HepG2 (cell line): ENCODE data around the gene PTPN22. TPM values are rescaled to one million over a fixed set of nuclear protein-coding genes. Genes with fewer than 3 reads are reported as not detected.

ENCODE experiments used
- FOSL1 ChIP-seq: sonication (generic); formaldehyde crosslinking; IDR thresholded peaks from 2 replicates; pipeline ENCODE4 v1.9.0; 2021; ENCODE audit warnings: missing genetic modification reagents, borderline replicate concordance
- MLX ChIP-seq: IDR thresholded peaks from 2 replicates; pipeline ENCODE4 v1.6.1; 2016
- PRDM15 ChIP-seq: sonication (generic); formaldehyde crosslinking; IDR thresholded peaks from 2 replicates; pipeline ENCODE4 v1.4.0; 2020; ENCODE audit warnings: missing genetic modification reagents
- SOX5 ChIP-seq: IDR thresholded peaks from 2 replicates; pipeline ENCODE4 v1.6.1; 2016; ENCODE audit warnings: borderline replicate concordance
- ZFP36L1 ChIP-seq: sonication (generic); formaldehyde crosslinking; IDR thresholded peaks from 2 replicates; pipeline ENCODE4 v1.8.0; 2022; ENCODE audit warnings: mild to moderate bottlenecking, missing genetic modification reagents, moderate library complexity
- ZNF20 ChIP-seq: sonication (generic); formaldehyde crosslinking; IDR thresholded peaks from 2 replicates; pipeline ENCODE4 v1.4.0; 2020; ENCODE audit warnings: mild to moderate bottlenecking, moderate library complexity, missing genetic modification reagents
- ZNF207 ChIP-seq: fragments of 450-650 bp; IDR thresholded peaks from 2 replicates; pipeline ENCODE4 v1.6.1; 2016; ENCODE audit warnings: antibody characterized with exemption, borderline replicate concordance
- ZNF331 ChIP-seq: sonication (generic); formaldehyde crosslinking; IDR thresholded peaks from 2 replicates; pipeline ENCODE4 v1.4.0; 2020; ENCODE audit warnings: missing genetic modification reagents
- ZNF333 ChIP-seq: sonication (generic); formaldehyde crosslinking; IDR thresholded peaks from 2 replicates; pipeline ENCODE4 v1.4.0; 2020; ENCODE audit warnings: mild to moderate bottlenecking, missing genetic modification reagents, borderline replicate concordance
- ZNF460 ChIP-seq: sonication (generic); formaldehyde crosslinking; IDR thresholded peaks from 2 replicates; pipeline ENCODE4 v1.5.1; 2020; ENCODE audit warnings: missing genetic modification reagents, mild to moderate bottlenecking, borderline replicate concordance
- ZNF563 ChIP-seq: sonication (generic); formaldehyde crosslinking; IDR thresholded peaks from 2 replicates; pipeline ENCODE4 v1.8.0; 2022; ENCODE audit warnings: mild to moderate bottlenecking, moderate library complexity, missing genetic modification reagents
- ZNF605 ChIP-seq: sonication (generic); formaldehyde crosslinking; IDR thresholded peaks from 2 replicates; pipeline ENCODE4 v1.8.0; 2022; ENCODE audit warnings: mild to moderate bottlenecking, missing genetic modification reagents
- ZNF747 ChIP-seq: sonication (generic); formaldehyde crosslinking; IDR thresholded peaks from 2 replicates; pipeline ENCODE4 v1.8.1; 2023; ENCODE audit warnings: missing genetic modification reagents, mild to moderate bottlenecking, borderline replicate concordance
- ZSCAN5A ChIP-seq: sonication (generic); formaldehyde crosslinking; IDR thresholded peaks from 2 replicates; pipeline ENCODE4 v1.8.0; 2022; ENCODE audit warnings: mild to moderate bottlenecking, missing genetic modification reagents, borderline replicate concordance
- polyA plus RNA-seq, 8 experiments: library from polyadenylated mRNA; depleted of rRNA in 3 of 8; stranded (reverse) in 7 of 8; unstranded in 1 of 8; fragments of >200 nt; fragmentation: Illumina TruSeq in 4 of 8; extraction: Trizol in 4 of 8; gene quantifications; 2 replicates each; pipeline versions ENCODE4 v1.2.1 to v1.2.3, GENCODE V29; 2011 to 2016; ENCODE audit warnings: low read depth in 4 of 8, missing spikeins in 1 of 8, mixed read lengths in 1 of 8; ENCODE audit not compliant: insufficient read depth in 1 of 8
- total RNA-seq, 5 experiments: library from RNA; depleted of rRNA; stranded (reverse); fragments of >200 nt; fragmentation: Illumina TruSeq; extraction: Trizol; gene quantifications; 2 replicates each; pipeline ENCODE4 v1.2.3, GENCODE V29; 2016; ENCODE audit warnings: low read depth in 1 of 5
- TF ChIP-seq, protein P1 (sequence below): sonication (generic); formaldehyde crosslinking; IDR thresholded peaks from 2 replicates; pipeline ENCODE4 v1.4.0; 2020; ENCODE audit warnings: missing genetic modification reagents, borderline replicate concordance
- TF ChIP-seq, protein P2 (sequence below): sonication (generic); formaldehyde crosslinking; IDR thresholded peaks from 2 replicates; pipeline ENCODE4 v1.4.0; 2020; ENCODE audit warnings: mild to moderate bottlenecking, missing genetic modification reagents, borderline replicate concordance

Gene PTPN22
- total and polyA plus RNA-seq, 2 of the 13 experiments (the other 11 are each of a cell fraction or from before 2014, with no cell fraction given), result not detected

GRCh38 chr1:113904674-113905434 lies 33.3 kb upstream of the PTPN22 start, which contains the start of the genes AP4B1 and DCLRE1B (continued):
- TF ChIP-seq PRDM15 (CRISPR knock-in tag) (no peak), FOSL1 (CRISPR knock-in tag) (no peak), MLX (peak; percentile 13; the same call in 1 of the 2 replicates), ZNF460 (CRISPR knock-in tag) (no peak; the same call in 1 of the 2 replicates), ZFP36L1 (CRISPR knock-in tag) (0 out of 2 replicates have a peak, but pooled peaks have one; percentile 85), ZNF605 (CRISPR knock-in tag) (peak; percentile 64; the same call in 1 of the 2 replicates), SOX5 (peak; percentile 66; the same call in 1 of the 2 replicates), ZNF331 (peak; percentile 90), ZSCAN5A (CRISPR knock-in tag) (peak; percentile 89; the same call in 1 of the 2 replicates), ZNF207 (no peak), ZNF333 (CRISPR knock-in tag) (no peak; the same call in 1 of the 2 replicates), ZNF747 (CRISPR knock-in tag) (peak; percentile 66; the same call in 1 of the 2 replicates), ZNF563 (CRISPR knock-in tag) (peak; percentile 48; the same call in 1 of the 2 replicates), ZNF20 (CRISPR knock-in tag) (no peak)
- TF ChIP-seq, protein P1, sequence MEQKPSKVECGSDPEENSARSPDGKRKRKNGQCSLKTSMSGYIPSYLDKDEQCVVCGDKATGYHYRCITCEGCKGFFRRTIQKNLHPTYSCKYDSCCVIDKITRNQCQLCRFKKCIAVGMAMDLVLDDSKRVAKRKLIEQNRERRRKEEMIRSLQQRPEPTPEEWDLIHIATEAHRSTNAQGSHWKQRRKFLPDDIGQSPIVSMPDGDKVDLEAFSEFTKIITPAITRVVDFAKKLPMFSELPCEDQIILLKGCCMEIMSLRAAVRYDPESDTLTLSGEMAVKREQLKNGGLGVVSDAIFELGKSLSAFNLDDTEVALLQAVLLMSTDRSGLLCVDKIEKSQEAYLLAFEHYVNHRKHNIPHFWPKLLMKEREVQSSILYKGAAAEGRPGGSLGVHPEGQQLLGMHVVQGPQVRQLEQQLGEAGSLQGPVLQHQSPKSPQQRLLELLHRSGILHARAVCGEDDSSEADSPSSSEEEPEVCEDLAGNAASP, result peak; percentile 80
- TF ChIP-seq, protein P2, sequence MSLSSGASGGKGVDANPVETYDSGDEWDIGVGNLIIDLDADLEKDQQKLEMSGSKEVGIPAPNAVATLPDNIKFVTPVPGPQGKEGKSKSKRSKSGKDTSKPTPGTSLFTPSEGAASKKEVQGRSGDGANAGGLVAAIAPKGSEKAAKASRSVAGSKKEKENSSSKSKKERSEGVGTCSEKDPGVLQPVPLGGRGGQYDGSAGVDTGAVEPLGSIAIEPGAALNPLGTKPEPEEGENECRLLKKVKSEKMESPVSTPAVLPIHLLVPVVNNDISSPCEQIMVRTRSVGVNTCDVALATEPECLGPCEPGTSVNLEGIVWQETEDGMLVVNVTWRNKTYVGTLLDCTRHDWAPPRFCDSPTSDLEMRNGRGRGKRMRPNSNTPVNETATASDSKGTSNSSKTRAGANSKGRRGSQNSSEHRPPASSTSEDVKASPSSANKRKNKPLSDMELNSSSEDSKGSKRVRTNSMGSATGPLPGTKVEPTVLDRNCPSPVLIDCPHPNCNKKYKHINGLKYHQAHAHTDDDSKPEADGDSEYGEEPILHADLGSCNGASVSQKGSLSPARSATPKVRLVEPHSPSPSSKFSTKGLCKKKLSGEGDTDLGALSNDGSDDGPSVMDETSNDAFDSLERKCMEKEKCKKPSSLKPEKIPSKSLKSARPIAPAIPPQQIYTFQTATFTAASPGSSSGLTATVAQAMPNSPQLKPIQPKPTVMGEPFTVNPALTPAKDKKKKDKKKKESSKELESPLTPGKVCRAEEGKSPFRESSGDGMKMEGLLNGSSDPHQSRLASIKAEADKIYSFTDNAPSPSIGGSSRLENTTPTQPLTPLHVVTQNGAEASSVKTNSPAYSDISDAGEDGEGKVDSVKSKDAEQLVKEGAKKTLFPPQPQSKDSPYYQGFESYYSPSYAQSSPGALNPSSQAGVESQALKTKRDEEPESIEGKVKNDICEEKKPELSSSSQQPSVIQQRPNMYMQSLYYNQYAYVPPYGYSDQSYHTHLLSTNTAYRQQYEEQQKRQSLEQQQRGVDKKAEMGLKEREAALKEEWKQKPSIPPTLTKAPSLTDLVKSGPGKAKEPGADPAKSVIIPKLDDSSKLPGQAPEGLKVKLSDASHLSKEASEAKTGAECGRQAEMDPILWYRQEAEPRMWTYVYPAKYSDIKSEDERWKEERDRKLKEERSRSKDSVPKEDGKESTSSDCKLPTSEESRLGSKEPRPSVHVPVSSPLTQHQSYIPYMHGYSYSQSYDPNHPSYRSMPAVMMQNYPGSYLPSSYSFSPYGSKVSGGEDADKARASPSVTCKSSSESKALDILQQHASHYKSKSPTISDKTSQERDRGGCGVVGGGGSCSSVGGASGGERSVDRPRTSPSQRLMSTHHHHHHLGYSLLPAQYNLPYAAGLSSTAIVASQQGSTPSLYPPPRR (CRISPR knock-in tag), result no peak; the same call in 1 of the 2 replicates
